OCI-LY3 (cell line): ENCODE data around the gene NTHL1.

ENCODE experiments used
- EZH2phosphoT487 ChIP-seq: fragments of 200-600 bp; shearing (Covaris generic); IDR thresholded peaks from 2 replicates; pipeline ENCODE4 v1.6.1; 2018; ENCODE audit warnings: antibody characterized with exemption, mixed run types, low read depth
- TF ChIP-seq, protein P1 (sequence below): fragments of 200-600, 300-600 bp; sonication (generic); IDR thresholded peaks from 2 replicates; pipeline ENCODE4 v1.5.1; 2014; ENCODE audit warnings: antibody characterized with exemption, low read length, low read depth

DNA sequence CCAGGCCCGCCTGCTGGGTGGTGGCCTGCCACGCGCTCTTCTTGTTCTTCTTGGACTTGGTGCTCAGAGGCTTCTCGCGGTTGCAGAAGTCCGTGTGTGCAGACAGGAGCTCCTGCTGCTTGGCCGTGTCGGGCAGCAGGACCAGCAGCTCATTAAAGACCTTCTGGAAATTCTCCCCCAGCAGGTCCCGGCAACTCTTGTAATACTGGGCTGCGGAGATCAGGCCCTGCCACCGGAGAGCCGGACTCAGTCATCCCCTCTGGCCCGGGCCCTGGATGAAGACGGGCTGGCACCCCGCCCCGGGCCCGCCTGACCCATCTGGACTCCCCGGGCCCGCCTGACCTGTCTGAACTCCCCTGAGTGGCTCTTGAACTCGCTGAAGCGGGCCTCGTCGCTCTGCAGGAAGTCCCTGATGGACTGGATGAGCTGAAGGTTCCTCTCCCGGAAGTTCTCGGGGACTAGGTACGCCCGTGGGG, 49.2 kb downstream of the NTHL1 start:
- TF ChIP-seq, protein P1, sequence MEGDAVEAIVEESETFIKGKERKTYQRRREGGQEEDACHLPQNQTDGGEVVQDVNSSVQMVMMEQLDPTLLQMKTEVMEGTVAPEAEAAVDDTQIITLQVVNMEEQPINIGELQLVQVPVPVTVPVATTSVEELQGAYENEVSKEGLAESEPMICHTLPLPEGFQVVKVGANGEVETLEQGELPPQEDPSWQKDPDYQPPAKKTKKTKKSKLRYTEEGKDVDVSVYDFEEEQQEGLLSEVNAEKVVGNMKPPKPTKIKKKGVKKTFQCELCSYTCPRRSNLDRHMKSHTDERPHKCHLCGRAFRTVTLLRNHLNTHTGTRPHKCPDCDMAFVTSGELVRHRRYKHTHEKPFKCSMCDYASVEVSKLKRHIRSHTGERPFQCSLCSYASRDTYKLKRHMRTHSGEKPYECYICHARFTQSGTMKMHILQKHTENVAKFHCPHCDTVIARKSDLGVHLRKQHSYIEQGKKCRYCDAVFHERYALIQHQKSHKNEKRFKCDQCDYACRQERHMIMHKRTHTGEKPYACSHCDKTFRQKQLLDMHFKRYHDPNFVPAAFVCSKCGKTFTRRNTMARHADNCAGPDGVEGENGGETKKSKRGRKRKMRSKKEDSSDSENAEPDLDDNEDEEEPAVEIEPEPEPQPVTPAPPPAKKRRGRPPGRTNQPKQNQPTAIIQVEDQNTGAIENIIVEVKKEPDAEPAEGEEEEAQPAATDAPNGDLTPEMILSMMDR, result no peak
- no peak for TF ChIP-seq EZH2phosphoT487
